Ishikawa (cell line): ENCODE results near the gene GPC6.

Source experiments
- CEBPB ChIP-seq: IDR thresholded peaks from 2 replicates; pipeline ENCODE4 v1.6.1; 2012
- CREB1 ChIP-seq: IDR thresholded peaks from 2 replicates; pipeline ENCODE4 v1.6.1; 2012; ENCODE audit warnings: low read depth
- EGR1 ChIP-seq: IDR thresholded peaks from 2 replicates; pipeline ENCODE4 v1.6.1; 2012
- EP300 ChIP-seq: IDR thresholded peaks from 2 replicates; pipeline ENCODE4 v1.6.1; 2012; ENCODE audit warnings: borderline replicate concordance
- FOXM1 ChIP-seq: IDR thresholded peaks from 2 replicates; pipeline ENCODE4 v1.6.1; 2012; ENCODE audit warnings: low read depth, borderline replicate concordance
- MAX ChIP-seq: IDR thresholded peaks from 2 replicates; pipeline ENCODE4 v1.6.1; 2012
- NFIC ChIP-seq: IDR thresholded peaks from 2 replicates; pipeline ENCODE4 v1.6.1; 2012
- RAD21 ChIP-seq: IDR thresholded peaks from 2 replicates; pipeline ENCODE4 v1.6.1; 2012; ENCODE audit warnings: low read depth
- REST ChIP-seq: IDR thresholded peaks from 2 replicates; pipeline ENCODE4 v1.6.1; 2012; ENCODE audit warnings: low read depth, mild to moderate bottlenecking
- TAF1 ChIP-seq: IDR thresholded peaks from 2 replicates; pipeline ENCODE4 v1.6.1; 2012; ENCODE audit warnings: low read depth, mild to moderate bottlenecking
- TCF12 ChIP-seq: IDR thresholded peaks from 2 replicates; pipeline ENCODE4 v1.6.1; 2012; ENCODE audit warnings: low read depth
- TEAD4 ChIP-seq: IDR thresholded peaks from 2 replicates; pipeline ENCODE4 v1.6.1; 2012
- USF1 ChIP-seq: IDR thresholded peaks from 2 replicates; pipeline ENCODE4 v1.6.1; 2012
- YY1 ChIP-seq: IDR thresholded peaks from 2 replicates; pipeline ENCODE4 v1.6.1; 2012; ENCODE audit warnings: low read depth
- ZBTB7A ChIP-seq: IDR thresholded peaks from 2 replicates; pipeline ENCODE4 v1.6.1; 2012; ENCODE audit warnings: low read depth

GPC6 gene

GRCh38 chr13:93472814-93473296 lies 246.2 kb downstream of the GPC6 start:
- TF ChIP-seq ZBTB7A (no peak), EGR1 (no peak), CEBPB (no peak), USF1 (no peak), NFIC (no peak), RAD21 (no peak), EP300 (no peak), REST (no peak), TAF1 (no peak), YY1 (no peak), MAX (no peak), FOXM1 (no peak), TEAD4 (no peak), TCF12 (no peak), CREB1 (no peak)

- TF ChIP-seq TEAD4 (no peak), YY1 (no peak), RAD21 (no peak), NFIC (no peak), USF1 (no peak), TCF12 (no peak), CEBPB (no peak), EGR1 (no peak)
These were observed 247.0 kb downstream of the GPC6 start for GRCh38 chr13:93473441-93474270.

- TF ChIP-seq TEAD4 (peak; percentile 74), MAX (peak; percentile 54), EP300 (peak; percentile 77; the same call in 1 of the 2 replicates), REST (no peak), YY1 (no peak), FOXM1 (peak; percentile 42; the same call in 1 of the 2 replicates), NFIC (peak; percentile 65), TCF12 (peak; percentile 61; the same call in 1 of the 2 replicates)
These were observed 249.6 kb downstream of the GPC6 start for GRCh38 chr13:93476175-93476574.

- no peak for TF ChIP-seq TEAD4
- TF ChIP-seq NFIC, result no peak
- no peak for TF ChIP-seq USF1
- no peak for TF ChIP-seq EGR1
- no peak for TF ChIP-seq TCF12
- no peak for TF ChIP-seq REST
These were observed 250.6 kb downstream of the GPC6 start for GRCh38 chr13:93477238-93477637.
